SK-N-SH treated with all-trans-retinoic acid at 6 μM for 48 hours (cell line): ENCODE results near the gene ZNF431.
"Not testable (repeated sequence)": the region's sequence is repeated elsewhere in the genome, so short reads cannot be mapped to it uniquely, and the experiment has no call there.

Source experiments
- PPARA ChIP-seq: fragments of 250-450 bp; sonication (Bioruptor Pico); IDR thresholded peaks from 2 replicates; pipeline ENCODE4 v1.5.0; 2020; ENCODE audit warnings: mild to moderate bottlenecking, borderline replicate concordance
- RARB ChIP-seq: fragments of 250-450 bp; sonication (Bioruptor Pico); IDR thresholded peaks from 2 replicates; pipeline ENCODE4 v1.8.0; 2021; ENCODE audit warnings: mild to moderate bottlenecking, moderate library complexity
- ZFP3 ChIP-seq: fragments of 250-450 bp; sonication (Bioruptor Pico); IDR thresholded peaks from 2 replicates; pipeline ENCODE4 v1.5.0; 2020; ENCODE audit warnings: mild to moderate bottlenecking, moderate library complexity
- ZNF565 ChIP-seq: fragments of 450-650 bp; formaldehyde crosslinking; conservative IDR thresholded peaks from 2 replicates; pipeline ENCODE4 v1.5.0; 2020; ENCODE audit warnings: low read depth, mild to moderate bottlenecking, moderate library complexity
- ZNF70 ChIP-seq: fragments of 450-650 bp; formaldehyde crosslinking; IDR thresholded peaks from 2 replicates; pipeline ENCODE4 v1.5.0; 2020; ENCODE audit warnings: mild to moderate bottlenecking, moderate library complexity
- TF ChIP-seq, protein P1 (sequence below): fragments of 250-450 bp; sonication (Bioruptor Pico); IDR thresholded peaks from 2 replicates; pipeline ENCODE4 v1.5.1; 2021; ENCODE audit warnings: mild to moderate bottlenecking, moderate library complexity
- TF ChIP-seq, protein P2 (sequence below): fragments of 250-450 bp; sonication (Bioruptor Pico); IDR thresholded peaks from 2 replicates; pipeline ENCODE4 v1.5.1; 2020; ENCODE audit warnings: low read depth, mild to moderate bottlenecking, moderate library complexity

DNA sequence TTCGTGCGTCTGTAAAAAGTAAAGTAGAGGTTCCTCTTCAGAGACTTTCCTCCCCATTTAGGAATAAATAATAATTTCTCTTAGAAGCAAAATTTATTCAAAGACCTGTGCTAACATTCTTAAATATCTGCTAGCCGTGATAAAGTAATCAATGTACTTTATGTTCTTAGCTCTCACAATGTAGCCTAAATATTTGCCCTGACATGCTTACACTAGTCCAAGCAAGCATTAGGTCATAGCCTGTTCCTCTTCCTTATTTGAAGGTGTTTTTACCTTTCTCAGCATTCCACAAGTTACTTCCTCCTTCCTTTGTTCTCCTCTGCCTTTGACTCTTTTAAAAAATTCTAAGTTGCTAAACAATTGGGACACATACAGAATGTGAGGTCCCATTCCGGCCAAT lies 94.9 kb downstream of the ZNF431 start:
- TF ChIP-seq ZNF70; ZFP3; ZNF565 (CRISPR knock-in tag); PPARA (CRISPR knock-in tag); RARB (CRISPR knock-in tag): not testable (repeated sequence)
- TF ChIP-seq, protein P1, sequence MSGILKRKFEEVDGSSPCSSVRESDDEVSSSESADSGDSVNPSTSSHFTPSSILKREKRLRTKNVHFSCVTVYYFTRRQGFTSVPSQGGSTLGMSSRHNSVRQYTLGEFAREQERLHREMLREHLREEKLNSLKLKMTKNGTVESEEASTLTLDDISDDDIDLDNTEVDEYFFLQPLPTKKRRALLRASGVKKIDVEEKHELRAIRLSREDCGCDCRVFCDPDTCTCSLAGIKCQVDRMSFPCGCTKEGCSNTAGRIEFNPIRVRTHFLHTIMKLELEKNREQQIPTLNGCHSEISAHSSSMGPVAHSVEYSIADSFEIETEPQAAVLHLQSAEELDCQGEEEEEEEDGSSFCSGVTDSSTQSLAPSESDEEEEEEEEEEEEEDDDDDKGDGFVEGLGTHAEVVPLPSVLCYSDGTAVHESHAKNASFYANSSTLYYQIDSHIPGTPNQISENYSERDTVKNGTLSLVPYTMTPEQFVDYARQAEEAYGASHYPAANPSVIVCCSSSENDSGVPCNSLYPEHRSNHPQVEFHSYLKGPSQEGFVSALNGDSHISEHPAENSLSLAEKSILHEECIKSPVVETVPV (CRISPR knock-in tag) = not testable (repeated sequence)
- TF ChIP-seq, protein P2, sequence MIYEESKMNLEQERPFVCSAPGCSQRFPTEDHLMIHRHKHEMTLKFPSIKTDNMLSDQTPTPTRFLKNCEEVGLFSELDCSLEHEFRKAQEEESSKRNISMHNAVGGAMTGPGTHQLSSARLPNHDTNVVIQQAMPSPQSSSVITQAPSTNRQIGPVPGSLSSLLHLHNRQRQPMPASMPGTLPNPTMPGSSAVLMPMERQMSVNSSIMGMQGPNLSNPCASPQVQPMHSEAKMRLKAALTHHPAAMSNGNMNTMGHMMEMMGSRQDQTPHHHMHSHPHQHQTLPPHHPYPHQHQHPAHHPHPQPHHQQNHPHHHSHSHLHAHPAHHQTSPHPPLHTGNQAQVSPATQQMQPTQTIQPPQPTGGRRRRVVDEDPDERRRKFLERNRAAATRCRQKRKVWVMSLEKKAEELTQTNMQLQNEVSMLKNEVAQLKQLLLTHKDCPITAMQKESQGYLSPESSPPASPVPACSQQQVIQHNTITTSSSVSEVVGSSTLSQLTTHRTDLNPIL (CRISPR knock-in tag) = not testable (repeated sequence)
